GM21447 (cell line): ENCODE data around the gene CCDC167.
"Not testable (repeated sequence)": the region's sequence is repeated elsewhere in the genome, so short reads cannot be mapped to it uniquely, and the experiment has no call there.

Experiments
- ATAC-seq: cut with Tn5 transposase; IDR thresholded peaks from one replicate; pipeline ENCODE4 v1.9.1; 2021; ENCODE audit not compliant: unreplicated experiment

Gene CCDC167

GRCh38 chr6:37477656-37478435, 21.8 kb downstream of the CCDC167 start:
- no peak for ATAC-seq

GRCh38 chr6:37477191-37477590, 22.5 kb downstream of the CCDC167 start:
- no peak for ATAC-seq

- no peak for ATAC-seq
Measured at GRCh38 chr6:37474316-37474715, 25.4 kb downstream of the CCDC167 start.

- ATAC-seq, result no peak
Measured at GRCh38 chr6:37473364-37474095, 26.2 kb downstream of the CCDC167 start.

- no peak for ATAC-seq
Measured at GRCh38 chr6:37467718-37468117, 32.0 kb downstream of the CCDC167 start.

GRCh38 chr6:37463110-37463509, 36.6 kb downstream of the CCDC167 start:
- no peak for ATAC-seq

- ATAC-seq, result no peak
Measured at GRCh38 chr6:37460805-37461204, 38.9 kb downstream of the CCDC167 start.

- no peak for ATAC-seq
Measured at GRCh38 chr6:37459981-37460800, 39.5 kb downstream of the CCDC167 start.

GRCh38 chr6:37456816-37457560, 42.7 kb downstream of the CCDC167 start:
- no peak for ATAC-seq

GRCh38 chr6:37456126-37456525, 43.6 kb downstream of the CCDC167 start:
- ATAC-seq, result no peak

- ATAC-seq, result no peak
Measured at GRCh38 chr6:37454420-37455140, 45.1 kb downstream of the CCDC167 start.

- ATAC-seq, result no peak
Measured at GRCh38 chr6:37452522-37452921, 47.2 kb downstream of the CCDC167 start.

GRCh38 chr6:37451441-37452193, 48.1 kb downstream of the CCDC167 start:
- ATAC-seq, result no peak

GRCh38 chr6:37449984-37450383, 49.7 kb downstream of the CCDC167 start:
- ATAC-seq, result no peak

GRCh38 chr6:37443216-37443542, 56.5 kb downstream of the CCDC167 start:
- ATAC-seq, result not testable (repeated sequence)

GRCh38 chr6:37442416-37443215, 57.1 kb downstream of the CCDC167 start:
- ATAC-seq, result no peak

- no peak for ATAC-seq
Measured at GRCh38 chr6:37441651-37442050, 58.0 kb downstream of the CCDC167 start.

GRCh38 chr6:37438930-37439329, 60.8 kb downstream of the CCDC167 start:
- no peak for ATAC-seq

GRCh38 chr6:37435816-37436215, 63.9 kb downstream of the CCDC167 start:
- no peak for ATAC-seq
